HG02610 (cell line): ENCODE measurements around the gene FLT3.
A peak's percentile ranks its signal among the peaks of the same experiment; 100 is the strongest.
"Not testable (repeated sequence)": the region's sequence is repeated elsewhere in the genome, so short reads cannot be mapped to it uniquely, and the experiment has no call there.

ENCODE experiments used
- ATAC-seq: cut with Tn5 transposase; IDR thresholded peaks from one replicate; pipeline ENCODE4 v1.9.1; 2021; ENCODE audit warnings: mild to moderate bottlenecking, moderate library complexity; ENCODE audit not compliant: unreplicated experiment

The FLT3 gene

DNA sequence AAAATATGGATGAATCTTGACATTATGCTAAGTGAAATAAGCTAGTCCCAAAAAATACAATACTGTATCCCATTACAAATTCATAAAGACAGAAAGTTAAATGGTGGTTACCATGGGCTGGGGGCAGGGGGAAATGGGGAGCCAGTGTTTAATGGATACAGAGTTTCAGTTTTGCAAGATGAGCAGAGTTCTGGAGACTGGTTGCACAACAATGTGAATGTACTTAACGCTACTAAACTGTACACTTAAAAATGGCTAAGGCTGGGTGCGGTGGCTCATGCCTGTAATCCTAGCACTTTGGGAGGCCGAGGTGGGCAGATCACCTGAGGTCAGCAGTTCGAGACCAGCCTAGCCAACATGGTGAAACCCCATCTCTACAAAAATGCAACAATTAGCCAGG lies 1.5 kb upstream of the FLT3 start:
- not testable (repeated sequence) for ATAC-seq

DNA sequence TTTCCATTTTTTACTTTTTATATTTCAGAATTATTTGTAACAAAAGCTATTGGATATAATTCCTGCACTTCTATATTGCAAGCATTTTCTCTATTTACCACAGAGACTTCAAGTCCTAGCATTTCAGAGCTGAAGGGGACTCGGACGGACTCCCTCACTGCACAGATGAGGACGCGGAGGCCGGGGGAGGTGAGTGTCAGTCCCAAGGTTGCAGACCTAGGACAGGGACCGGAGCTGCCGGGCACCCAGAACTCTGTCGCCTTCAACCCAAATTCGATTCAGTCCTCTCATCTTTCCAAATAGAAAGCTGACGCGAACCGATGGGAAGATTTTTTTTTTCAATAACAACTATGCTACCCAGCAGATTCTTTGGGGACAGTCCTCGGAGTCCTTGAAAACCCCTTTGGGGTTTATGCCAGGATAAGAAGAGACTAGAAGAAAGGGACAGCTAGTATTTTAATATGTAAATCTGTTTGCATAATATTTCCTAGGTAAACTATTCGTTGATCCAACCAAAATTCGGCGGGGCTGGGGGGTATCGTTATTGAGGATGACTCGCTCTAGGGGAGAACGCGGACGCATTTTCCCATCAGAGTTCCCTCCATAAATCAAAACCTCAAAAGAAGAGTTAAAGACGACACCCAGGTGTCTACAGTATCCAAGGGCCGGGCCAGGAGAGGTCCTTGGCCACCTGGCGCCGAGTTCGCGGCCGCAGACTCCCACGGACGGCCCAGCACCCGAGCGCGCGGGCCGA lies 803 bp downstream of the FLT3 start:
- ATAC-seq = no peak

DNA sequence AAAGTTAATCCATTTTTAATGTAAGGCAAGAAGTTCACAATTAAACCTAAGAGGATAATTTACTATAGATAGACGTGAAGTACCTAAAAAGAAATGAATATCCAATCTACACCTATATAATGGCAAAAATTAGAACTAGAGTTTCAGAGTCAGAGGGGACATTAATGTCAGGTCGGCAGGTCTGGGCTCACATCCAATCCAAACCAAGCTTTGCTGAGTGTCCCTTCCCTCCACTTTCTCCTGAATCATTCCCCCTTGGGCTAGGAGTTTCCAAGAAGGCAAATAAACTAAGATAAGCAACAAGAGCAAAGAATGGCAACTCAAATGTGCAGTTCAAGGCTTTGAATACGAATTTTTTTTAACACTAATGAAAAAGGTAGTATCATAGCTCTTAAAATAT lies 2.9 kb downstream of the FLT3 start:
- ATAC-seq = no peak

DNA sequence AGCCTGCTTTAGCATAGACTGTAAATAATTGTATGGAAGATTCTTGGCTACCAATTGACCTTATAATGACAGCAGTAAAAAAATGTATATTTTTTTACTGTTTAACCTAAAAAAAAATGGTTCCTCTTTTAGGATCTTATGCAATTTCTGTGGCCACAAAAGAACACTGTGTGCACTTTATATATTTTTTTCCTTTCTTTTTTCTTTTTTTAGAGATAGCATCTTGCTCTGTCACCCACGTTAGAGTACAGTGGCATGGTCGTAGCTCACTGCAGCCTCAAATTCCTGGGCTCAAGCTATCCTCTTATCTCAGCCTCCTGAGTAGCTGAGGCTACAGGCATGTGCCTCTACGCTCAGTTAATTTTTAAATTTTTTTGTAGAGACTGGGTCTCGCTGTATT lies 6.1 kb downstream of the FLT3 start:
- ATAC-seq = no peak

DNA sequence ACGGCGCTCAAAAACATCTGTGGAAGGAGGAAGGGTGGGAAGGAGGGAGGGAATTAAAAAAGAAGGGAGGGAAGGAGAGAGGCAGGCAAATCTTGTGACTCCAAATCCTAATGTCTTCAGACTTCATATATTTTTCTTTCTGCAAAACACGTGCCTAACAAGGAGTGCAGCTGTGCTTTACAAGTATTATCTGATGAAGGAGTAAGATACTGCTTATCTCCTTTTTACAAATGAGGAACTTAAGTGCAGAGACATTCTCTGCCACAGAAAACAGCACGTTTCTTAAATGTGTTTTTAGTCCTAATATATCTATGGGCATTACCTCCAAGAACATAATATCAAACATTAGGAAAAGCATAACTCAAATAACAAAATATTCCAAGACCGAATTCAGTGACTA lies 6.5 kb downstream of the FLT3 start:
- ATAC-seq = no peak

DNA sequence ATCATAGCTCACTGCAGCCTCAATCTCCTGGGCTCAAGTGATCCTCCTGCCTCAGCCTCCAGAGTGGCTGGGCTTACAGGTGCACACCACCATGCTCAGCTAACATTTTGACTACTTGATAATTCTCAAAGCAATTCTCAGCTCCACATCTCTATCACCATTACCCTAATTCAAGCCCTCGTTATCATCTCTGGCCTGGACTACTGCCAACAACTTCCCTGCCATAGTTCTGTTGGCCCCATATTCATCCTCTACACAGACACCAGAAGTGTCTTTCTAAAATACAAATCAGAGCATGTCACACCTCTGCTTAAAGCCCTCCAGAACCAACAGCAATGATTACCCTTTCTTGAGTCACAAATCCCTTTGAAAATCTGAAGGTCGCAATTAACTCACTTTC lies 7.9 kb downstream of the FLT3 start:
- ATAC-seq = no peak

DNA sequence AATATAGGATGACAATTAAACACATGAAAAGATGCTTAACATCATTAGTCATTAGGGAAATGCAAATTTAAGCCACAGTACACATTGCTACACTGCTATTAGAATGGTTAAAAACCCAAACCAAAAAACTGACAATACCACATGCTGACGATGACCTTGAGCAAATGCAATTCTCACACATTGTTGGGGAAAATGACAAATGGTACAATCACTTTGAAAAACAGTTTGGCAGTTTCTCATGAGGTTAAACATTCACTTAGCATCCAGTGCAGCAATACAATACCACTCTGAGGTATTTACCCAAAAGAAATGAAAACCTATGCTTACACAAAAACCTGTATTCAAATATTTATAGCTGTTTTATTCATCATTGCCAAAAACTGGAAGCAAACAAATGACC lies 11.3 kb downstream of the FLT3 start:
- ATAC-seq = no peak

DNA sequence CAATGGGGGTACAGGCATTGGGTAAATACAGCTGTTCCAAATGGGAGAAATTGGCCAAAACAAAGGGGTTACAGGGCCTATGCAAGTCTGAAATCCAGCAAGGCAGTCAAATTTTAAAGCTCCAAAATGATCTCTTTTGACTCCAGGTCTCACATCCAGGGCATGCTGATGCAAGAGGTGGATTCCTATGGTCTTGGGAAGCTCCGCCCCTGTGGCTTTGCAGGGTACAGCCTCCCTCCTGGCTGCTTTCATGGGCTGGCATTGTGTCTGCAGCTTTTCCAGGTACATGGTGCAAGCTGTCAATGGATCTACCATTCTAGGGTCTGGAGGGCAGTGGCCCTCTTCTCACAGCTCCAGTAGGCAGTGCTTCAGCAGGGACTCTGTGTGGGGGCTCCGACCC lies 22.6 kb downstream of the FLT3 start:
- ATAC-seq = not testable (repeated sequence)

DNA sequence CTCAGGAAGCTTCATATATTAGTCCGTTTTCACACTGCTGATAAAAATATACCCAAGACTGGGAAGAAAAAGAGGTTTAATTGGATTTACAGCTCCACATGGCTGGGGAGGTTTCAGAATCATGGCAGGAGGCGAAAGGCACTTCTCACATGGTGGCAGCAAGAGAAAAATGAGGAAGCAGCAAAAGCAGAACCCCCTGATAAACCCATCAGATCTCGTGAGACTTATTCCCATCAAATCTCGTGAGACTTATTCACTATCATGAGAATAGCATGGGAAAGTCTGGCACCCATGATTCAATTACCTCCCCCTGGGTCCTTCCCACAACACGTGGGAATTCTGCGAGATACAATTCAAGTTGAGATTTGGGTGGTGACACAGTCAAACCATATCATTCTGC lies 23.1 kb downstream of the FLT3 start:
- ATAC-seq = no peak

DNA sequence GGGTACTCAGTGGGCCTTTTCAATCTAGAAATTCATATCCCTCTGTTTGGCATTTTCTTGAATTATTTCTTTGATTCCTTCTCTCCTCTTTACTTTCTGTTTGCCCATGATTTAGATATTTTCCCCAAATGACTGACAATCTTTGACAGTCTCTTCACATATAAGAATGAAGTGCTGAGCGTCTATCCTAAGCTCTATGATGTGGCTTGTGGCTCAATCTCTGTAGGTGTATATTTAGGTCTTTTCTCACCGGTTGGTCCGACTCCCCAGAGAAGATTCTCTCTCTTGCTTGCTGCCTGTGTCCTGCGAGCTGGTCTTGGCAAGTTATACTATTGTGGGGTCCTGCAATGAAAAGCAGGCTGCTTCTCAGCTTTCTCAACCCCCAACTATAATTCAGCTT lies 29.0 kb downstream of the FLT3 start:
- ATAC-seq = peak; percentile 46

DNA sequence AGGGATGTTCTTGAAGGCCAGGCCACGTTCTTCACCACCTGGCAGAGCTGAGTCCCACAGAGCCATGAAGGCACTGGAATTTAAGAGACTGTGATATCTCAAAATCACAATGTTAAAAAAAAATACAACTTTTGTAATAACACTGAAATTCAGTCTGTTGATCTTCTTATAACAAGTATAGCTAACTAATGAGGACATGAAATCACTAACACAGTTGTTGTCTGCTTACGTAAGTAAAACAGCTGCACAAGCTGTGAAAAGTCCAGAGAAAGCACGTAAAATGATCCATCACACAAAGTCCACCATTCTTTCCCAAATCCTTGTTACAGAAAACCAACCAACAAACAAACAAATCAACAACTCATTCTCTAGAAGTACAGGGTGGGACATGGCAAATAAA lies 32.9 kb downstream of the FLT3 start:
- no peak for ATAC-seq

DNA sequence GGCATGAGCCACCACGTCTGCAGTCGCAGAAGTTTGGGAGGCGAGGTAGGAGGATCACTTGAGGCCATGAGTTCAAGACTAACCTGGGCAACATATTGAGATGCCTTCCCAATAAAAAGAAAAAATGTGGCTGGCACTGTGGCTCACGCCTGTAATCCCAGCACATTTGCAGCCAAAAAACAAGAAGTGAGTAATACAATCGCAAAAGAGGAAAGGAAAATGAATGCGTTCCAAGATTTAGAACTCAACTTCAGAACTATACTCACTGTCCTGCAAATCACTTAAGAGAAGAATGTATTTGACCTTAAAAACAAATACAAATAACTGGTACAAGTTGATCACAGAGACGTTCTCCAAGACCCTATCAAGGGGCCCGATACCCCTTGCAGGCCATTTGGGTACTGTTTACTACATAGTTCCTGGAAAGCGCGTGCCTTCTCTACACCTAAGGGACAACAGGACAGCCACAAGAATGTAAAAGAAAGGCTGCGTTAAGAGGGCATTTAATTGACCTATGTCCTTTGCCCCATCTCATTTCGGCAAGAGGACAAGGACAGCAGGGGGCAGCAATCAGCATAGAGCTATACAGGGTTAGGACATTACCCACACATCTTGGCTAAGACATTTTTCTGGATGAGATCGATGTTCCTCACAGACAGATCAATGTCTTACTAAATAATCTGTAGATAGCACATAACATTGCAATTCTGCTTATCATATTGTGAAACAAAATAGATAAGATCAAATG lies 41.3 kb downstream of the FLT3 start:
- ATAC-seq = no peak

DNA sequence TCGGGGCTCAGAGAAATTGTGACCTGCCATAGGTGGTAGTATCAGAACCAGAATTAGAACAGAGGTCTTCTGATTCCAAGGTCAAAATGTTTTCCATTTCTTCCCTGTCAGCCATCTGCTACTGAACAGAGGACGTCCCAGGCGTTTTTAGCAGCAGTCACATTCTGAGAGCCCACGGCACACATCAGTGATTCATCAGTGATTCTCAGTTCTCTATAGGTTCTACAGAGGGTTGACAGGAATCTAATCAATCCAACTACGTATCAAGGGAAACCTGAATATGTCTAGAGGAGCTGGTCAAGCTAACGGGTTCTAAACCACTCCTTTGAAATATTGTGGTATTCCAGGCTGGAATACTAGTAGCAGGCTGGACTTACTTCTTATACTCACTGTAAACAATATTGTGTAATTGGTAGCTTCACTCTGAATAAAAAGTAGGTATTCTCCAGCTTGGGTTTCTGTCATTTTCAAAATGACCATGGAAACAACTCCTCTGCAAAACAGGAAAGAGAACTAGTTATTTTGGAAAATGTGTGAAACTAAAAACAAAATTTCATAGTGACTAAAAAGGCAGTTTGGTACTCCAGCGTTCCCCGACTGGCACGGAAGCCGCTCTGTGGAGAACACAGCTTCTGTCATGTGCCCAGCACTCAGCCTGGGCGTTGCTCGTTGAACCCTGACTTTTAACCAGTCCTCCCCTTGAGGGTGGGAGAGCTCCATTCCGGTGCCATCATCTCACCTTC lies 43.2 kb downstream of the FLT3 start:
- peak; percentile 55 for ATAC-seq

DNA sequence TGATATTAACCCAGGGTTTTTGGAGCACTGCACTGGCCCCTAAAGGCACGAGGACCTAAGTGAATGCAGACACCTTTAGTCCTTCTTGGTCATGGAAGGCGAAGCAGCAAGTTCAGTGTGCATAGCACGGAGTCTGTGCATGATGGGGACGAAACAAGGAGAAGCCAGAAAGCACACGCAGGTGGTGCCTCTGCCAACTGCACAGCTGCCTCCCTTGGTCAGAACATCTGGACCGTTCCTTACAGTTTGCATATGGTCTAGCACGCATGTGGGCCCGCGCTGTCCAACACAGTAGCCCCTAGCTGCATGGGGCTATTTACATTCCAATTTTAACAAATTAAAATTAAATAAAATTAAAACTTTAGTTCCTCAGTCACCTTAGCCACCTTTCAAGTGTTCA lies 44.0 kb downstream of the FLT3 start:
- ATAC-seq = no peak

DNA sequence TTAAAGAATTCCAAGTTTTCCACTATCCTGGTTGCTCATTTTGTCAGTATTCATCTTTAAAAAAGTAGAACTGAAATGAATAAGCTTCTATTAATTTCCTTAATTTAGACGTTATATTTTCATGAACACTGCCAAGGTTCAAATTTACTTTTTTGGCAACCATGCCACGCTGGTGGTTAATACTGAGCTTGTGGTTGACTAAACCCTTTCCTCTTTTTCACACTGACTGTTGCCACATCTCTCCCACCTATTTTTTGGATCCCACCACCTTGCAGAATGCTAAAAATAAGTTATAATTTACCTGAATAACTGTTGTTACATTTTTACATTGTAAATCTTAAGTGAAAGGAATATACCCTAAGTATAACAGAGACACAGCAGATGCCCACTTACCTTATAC lies 45.0 kb downstream of the FLT3 start:
- ATAC-seq = no peak

DNA sequence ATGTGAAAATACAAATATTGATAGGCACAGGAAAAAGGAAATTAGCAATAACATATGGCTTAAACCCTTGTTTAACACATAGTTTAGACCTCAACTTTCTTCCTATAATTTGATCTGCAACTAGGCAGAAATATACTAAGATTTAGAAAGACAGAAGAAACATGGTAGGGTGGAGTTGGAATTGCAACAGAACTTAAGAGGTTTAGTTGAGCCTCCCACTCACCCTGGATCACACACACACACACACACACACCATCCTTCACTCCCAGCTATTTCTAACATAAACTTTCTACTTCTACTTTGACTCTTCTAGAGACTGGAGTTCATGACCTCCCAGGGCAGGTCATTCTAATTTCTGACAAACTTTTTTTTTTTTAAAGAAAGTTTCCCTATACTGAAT lies 47.4 kb downstream of the FLT3 start:
- no peak for ATAC-seq

DNA sequence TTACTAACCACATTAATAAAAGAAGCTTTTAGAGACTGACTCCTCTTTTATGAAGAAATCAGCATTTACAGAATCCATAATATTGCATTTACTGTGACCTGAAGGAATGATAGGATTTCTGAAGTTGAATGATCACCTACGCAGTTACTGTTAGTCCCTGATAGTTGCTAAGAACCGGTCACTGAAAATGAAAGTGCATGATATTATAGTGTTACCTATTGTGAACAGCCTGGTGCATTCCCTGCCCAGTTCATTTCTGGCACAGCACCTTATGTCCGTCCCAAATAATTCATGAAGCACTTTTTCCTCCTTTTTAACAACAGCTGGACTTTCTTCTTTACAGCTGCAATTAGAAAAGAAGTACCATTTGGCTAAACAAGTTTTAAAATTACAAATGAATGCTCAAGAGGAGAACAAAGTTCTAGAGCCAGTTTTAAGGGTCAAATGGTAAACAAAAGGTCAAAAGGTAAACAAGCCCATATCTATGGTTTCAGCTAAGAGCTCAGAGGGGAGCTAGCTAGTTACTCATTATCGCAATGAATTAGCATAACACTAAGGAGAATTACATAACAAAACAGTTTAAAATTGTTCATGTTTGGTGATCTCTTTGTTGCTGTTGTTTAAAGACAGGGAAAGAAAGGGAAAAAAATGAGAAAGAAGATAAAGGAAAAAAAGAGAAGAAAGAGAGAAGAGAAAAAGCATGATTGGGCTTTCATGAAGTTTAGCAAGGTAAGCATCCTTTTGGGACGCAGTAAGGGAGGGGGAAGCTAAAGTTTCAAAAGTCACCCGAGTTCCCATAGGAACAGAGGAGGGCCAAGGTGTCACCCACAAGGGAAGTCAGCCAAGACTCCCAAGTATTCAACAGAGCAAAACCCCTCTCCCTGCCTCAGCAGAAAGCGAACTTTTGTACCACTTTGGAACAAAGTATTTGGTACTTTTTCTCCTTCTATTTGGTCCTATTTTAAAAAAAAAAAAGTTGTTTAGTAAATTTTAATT lies 50.2 kb downstream of the FLT3 start:
- peak; percentile 52 for ATAC-seq

DNA sequence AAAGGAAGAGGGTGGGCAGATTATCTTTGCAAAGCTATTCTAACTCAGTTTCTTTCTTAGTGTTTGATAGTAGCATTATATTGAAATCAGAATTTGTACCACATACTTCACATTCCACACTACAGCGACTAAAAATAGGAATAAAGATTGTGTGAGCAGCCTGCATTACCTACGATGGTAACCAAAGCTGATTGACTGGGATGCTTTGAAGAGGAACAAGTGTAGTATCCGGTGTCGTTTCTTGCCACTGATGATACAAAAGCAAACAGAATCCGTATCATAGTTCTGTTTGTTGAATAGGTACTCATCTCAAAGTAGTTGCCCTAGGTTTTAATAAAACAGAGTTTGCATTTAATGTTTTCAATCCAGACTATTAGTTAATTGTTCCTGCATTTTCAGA lies 51.2 kb downstream of the FLT3 start:
- no peak for ATAC-seq

DNA sequence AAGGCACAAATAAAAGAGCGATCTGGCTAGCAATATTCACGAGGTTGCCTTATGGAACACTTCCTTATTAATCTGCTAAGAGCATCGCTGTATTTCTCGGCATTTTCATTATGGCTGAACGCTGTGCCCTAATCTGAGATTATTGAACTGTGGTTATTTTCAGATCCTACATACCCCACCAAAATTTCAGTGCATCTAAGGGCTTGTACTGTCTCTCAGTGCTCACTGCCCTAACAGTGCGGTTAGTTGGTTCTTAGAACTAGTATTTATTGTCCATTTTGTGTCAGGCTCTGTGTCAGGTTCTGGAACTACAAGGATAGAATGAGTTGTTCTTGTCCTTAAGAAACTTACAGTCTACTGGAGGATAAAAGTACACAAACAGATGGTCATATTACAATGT lies 51.6 kb downstream of the FLT3 start:
- no peak for ATAC-seq

DNA sequence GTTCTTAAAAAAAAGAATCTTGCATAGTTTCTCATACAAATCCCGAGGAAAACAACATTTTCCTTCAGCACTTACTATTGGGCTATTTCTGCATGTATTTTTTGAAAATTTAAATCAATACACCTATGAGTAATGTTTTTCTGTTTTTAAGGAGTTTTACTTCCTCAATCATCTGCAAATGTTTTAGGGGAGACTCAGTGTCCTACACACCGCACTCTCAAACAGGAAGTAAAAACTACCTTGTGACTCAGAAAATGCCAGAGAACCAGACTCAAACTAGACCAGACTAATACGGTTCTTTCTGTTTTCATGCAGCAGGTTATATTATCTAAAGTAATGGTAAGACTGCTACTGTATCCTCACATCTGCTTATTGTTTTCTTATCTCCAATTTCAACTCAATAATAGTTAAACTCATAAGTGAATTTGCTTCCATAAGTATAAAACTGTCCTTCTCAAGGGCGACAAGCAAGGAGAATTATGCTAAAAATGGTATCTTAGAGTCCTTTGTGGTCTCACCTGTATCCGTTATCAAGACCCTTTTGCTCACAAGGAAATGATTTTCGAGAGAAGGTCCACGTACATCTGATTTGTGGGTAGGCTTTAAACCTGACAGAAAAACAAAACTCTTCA lies 52.5 kb downstream of the FLT3 start:
- ATAC-seq = peak; percentile 89
